CD4-positive, alpha-beta memory T cell (primary cell): ENCODE results near the gene CLDN11. TPM values are rescaled to one million over a fixed set of nuclear protein-coding genes. Genes with fewer than 3 reads are reported as not detected.

Experiments used
- CTCF ChIA-PET: fragments of 350-600 bp; sonication (Branson Sonifier 250); formaldehyde crosslinking; loops from one replicate; lab custom pipeline; 2021; ENCODE audit warnings: inconsistent platforms; ENCODE audit not compliant: partially characterized antibody; lab: Charles Lee
- POLR2A ChIA-PET: fragments of 350-600 bp; sonication (Branson Sonifier 250); formaldehyde crosslinking; loops from one replicate; lab custom pipeline; 2021; ENCODE audit not compliant: partially characterized antibody; lab: Charles Lee
- DNase-seq, 5 donors: peaks; one replicate each; pipeline versions ENCODE4 v3.0.0 to v3.0.0-alpha.2; 2020 to 2022; ENCODE audit warnings: mixed read lengths in 1 of 5
- H3K27ac ChIP-seq: one replicate; pipeline ENCODE4 v1.7.0; 2013; ENCODE audit warnings: low read depth, low read length
- H3K27me3 ChIP-seq: 2 replicates; pipeline ENCODE4 v1.7.0; 2013; ENCODE audit warnings: mild to moderate bottlenecking, low read length, moderate library complexity; ENCODE audit not compliant: insufficient read depth
- H3K36me3 ChIP-seq: 2 replicates; pipeline ENCODE4 v1.7.0; 2013; ENCODE audit warnings: mild to moderate bottlenecking, low read length, moderate library complexity; ENCODE audit not compliant: insufficient read depth
- H3K4me1 ChIP-seq: 2 replicates; pipeline ENCODE4 v1.7.0; 2013; ENCODE audit warnings: mild to moderate bottlenecking, low read length, moderate library complexity; ENCODE audit not compliant: insufficient read depth
- H3K4me3 ChIP-seq, 2 donors: one replicate each; pipeline ENCODE4 v1.7.0; 2013; ENCODE audit warnings: low read length in 2 of 2, mild to moderate bottlenecking in 1 of 2
- H3K9me3 ChIP-seq, 2 donors: one replicate each; pipeline ENCODE4 v1.7.0; 2013; ENCODE audit warnings: low read length in 2 of 2, control low read depth in 1 of 2; ENCODE audit not compliant: control insufficient read depth in 1 of 2
- H3K27ac Mint-ChIP-seq, 7 donors: one replicate each; pipeline ENCODE4 v1.8.0; 2020 to 2021; ENCODE audit warnings: mixed read lengths in 7 of 7, mild to moderate bottlenecking in 6 of 7, inconsistent platforms in 3 of 7, moderate library complexity in 3 of 7
- H3K27me3 Mint-ChIP-seq, 2 donors: one replicate each; pipeline ENCODE4 v1.8.0; 2020 to 2021; ENCODE audit warnings: mixed read lengths in 2 of 2
- H3K36me3 Mint-ChIP-seq, 2 donors: one replicate each; pipeline ENCODE4 v1.8.0; 2020 to 2021; ENCODE audit warnings: mixed read lengths in 2 of 2, inconsistent platforms in 1 of 2, mild to moderate bottlenecking in 1 of 2
- H3K4me1 Mint-ChIP-seq, 4 donors: one replicate each; pipeline ENCODE4 v1.8.0; 2020 to 2021; ENCODE audit warnings: mixed read lengths in 4 of 4, mild to moderate bottlenecking in 1 of 4
- H3K4me3 Mint-ChIP-seq, 8 donors: one replicate each; pipeline ENCODE4 v1.8.0; 2020 to 2021; ENCODE audit warnings: mixed read lengths in 8 of 8, mild to moderate bottlenecking in 7 of 8, moderate library complexity in 6 of 8, inconsistent platforms in 3 of 8
- H3K9me3 Mint-ChIP-seq, 8 donors: one replicate each; pipeline ENCODE4 v1.8.0; 2020 to 2021; ENCODE audit warnings: mixed read lengths in 8 of 8, mild to moderate bottlenecking in 5 of 8, inconsistent platforms in 3 of 8, moderate library complexity in 1 of 8
- intact Hi-C: fragments of 100-400 bp; cut with micrococcal nuclease; formaldehyde crosslinking; loops from one replicate; pipeline ENCODE4 v1.15.1; 2023
- polyA plus RNA-seq, 2 donors: library from polyadenylated mRNA; unstranded; fragments of 300-500 nt; fragmentation: Illumina TruSeq; gene quantifications; one replicate each; pipeline ENCODE4 v1.2.3, GENCODE V29; 2021
- total RNA-seq, 2 experiments: library from RNA; stranded (reverse); gene quantifications; one replicate each; pipeline ENCODE4 v1.2.3, GENCODE V29; 2021

CLDN11 gene
- total and polyA plus RNA-seq, 4 experiments from 2014 or later: 0.32 to 0.33 TPM; not detected in 2

DNA sequence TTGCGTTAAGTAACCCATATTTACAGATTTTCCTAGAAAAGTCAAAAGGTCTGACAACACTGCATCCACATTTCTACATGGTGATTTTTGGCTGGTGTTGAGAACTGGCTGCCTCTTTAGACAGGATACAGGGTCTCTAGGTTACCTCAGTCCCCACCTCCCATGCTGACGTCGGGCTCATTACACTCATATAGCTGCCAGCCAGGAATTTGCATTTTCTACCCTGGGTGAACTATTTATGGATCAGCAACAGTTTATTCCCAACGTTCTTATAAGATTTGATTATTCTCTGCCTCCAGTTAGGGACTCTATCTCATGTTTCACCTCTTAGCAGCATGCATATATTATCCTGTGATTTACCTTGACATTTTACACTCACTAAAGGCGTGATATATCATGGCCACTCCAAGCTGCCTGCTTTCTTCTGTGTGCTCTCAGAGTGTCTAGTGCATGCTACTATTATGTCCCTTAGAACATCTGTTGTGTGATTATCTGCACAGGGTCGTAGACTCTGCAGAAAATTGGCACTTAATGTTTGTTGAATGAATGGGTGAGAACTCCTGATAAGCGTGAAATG is 49.0 kb downstream of the CLDN11 start:
- no peaks in the 10 kb centered on the region for H3K9me3 ChIP-seq
- no peaks in the 10 kb centered on the region for H3K9me3 Mint-ChIP-seq
- no peaks in the 10 kb centered on the region for H3K36me3 Mint-ChIP-seq
- no peak for DNase-seq
- no peak overlapping the region for H3K27ac ChIP-seq
- no peaks in the 10 kb centered on the region for H3K4me1 ChIP-seq
- H3K27me3 Mint-ChIP-seq: peaks cover 13 to 15% of the 10 kb centered on the region in 2 donors
- no peaks in the 10 kb centered on the region for H3K36me3 ChIP-seq
- ChIA-PET POLR2A (no interaction called here), CTCF (no interaction called here)
- H3K4me1 Mint-ChIP-seq: no peaks in the 10 kb centered on the region
- no peak overlapping the region for H3K27ac Mint-ChIP-seq
- H3K27me3 ChIP-seq: peaks cover 5% of the 10 kb centered on the region
- no peak overlapping the region for H3K4me3 ChIP-seq
- H3K4me3 Mint-ChIP-seq: no peak overlapping the region
- intact Hi-C loops: no loop called here

DNA sequence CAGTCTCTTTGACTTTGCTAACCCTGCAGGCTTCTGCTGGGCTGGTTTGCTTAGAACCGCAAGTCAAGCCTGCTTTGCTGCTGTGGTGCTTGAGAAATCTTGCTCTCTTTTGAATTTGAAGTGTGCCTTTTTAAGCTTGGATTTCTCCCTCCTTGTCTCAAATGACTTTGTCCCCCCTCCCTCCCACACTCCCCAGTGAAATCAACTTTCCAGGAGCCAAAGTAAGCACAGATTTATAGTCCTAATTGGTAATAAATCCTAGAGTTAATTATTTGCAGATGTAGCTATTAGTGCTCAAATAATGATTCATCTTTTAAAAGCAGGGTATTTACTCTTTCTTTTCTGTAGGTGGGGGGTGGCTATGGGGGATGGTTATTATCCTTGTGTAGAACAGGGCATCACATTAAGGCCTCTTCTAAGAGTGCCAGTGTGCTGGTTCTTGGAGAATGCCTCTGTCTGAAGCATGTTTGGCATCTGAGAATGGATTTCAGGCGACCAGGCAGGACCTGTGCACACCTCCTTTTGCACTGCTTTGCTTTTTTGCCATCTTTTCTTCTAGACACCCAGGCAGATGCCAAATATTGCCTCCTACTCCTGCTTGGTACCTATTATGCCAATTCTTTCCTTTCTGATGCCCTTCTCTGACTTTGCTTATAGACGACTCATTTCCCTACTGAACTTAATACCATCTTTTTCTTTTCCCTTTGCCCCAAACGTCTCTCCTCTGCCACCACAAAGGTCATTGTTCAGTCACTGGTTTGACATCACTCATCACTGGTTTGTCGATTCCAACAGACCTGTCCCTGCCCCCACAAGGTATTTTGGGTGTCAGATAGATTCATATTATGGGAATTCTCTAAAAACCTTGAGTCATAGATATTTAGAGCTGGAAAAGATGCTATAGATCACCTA is 50.7 kb downstream of the CLDN11 start:
- Histone ChIP-seq H3K4me1 (no peaks in the 10 kb centered on the region), H3K4me3 (no peak overlapping the region), H3K27me3 (no peaks in the 10 kb centered on the region), H3K36me3 (no peaks in the 10 kb centered on the region), H3K9me3 (no peaks in the 10 kb centered on the region), H3K27ac (no peak overlapping the region)
- H3K9me3 Mint-ChIP-seq: no peaks in the 10 kb centered on the region
- no peak overlapping the region for H3K27ac Mint-ChIP-seq
- CTCF ChIA-PET: no interaction called here
- no peaks in the 10 kb centered on the region for H3K4me1 Mint-ChIP-seq
- H3K27me3 Mint-ChIP-seq: peaks cover 11 to 17% of the 10 kb centered on the region in 2 donors
- DNase-seq: no peak
- intact Hi-C loops: no loop called here
- H3K4me3 Mint-ChIP-seq: no peak overlapping the region
- POLR2A ChIA-PET: no interaction called here
- H3K36me3 Mint-ChIP-seq: no peaks in the 10 kb centered on the region

DNA sequence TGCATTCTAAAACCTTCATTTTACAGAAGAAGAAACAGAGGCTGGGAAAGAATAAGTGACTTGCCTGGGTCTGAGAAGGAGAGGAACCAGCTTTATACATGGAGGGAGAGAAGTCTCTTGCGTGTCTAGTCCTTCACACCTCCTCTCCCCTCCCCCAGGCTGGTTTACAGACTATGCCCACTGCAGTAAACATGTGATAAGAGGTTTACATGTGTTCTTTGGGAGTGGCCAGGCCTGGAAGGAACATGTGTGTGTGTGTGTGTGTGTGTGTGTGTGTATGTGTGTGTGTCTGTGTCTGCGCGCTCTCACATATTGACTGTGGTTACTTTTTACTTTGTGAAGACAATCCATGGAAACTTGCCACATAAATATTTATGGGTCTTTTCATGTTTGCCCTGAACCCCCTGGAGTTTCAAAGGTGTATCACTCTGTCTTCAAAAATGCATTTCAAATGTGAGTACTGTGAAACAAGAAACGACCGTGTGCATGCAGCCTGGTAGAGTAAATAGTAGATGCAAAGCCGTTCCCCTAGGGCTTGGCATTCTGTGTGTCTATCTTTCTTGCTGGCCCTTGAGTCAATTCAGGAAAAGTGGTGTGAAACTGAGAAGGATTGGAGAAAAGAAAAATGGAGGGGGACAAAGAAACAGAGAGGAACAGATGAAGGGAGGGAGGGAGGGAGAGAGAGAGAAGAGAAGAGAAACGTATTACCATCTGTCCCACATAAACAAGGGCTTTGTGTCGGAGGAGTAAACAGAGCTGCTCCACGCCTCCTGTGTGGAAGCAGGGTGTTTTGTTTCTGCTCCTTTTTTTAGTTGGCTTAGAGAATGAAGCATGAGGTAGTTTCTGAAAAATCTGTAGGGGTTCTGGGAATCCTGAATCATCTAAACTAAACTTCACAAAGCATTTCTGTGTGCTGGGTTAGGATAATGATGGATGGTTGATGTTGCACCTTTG is 51.7 kb downstream of the CLDN11 start:
- H3K27ac ChIP-seq: no peak overlapping the region
- Mint-ChIP-seq H3K27ac (no peak overlapping the region), H3K36me3 (no peaks in the 10 kb centered on the region), H3K4me3 (no peak overlapping the region), H3K27me3 (peaks cover 15 to 19% of the 10 kb centered on the region in 2 donors), H3K4me1 (no peaks in the 10 kb centered on the region), H3K9me3 (no peaks in the 10 kb centered on the region)
- H3K4me1 ChIP-seq: no peaks in the 10 kb centered on the region
- ChIA-PET CTCF (no interaction called here), POLR2A (no interaction called here)
- H3K27me3 ChIP-seq: no peaks in the 10 kb centered on the region
- no peak overlapping the region for H3K4me3 ChIP-seq
- no peak for DNase-seq
- no peaks in the 10 kb centered on the region for H3K9me3 ChIP-seq
- intact Hi-C loops: no loop called here
- H3K36me3 ChIP-seq: no peaks in the 10 kb centered on the region

DNA sequence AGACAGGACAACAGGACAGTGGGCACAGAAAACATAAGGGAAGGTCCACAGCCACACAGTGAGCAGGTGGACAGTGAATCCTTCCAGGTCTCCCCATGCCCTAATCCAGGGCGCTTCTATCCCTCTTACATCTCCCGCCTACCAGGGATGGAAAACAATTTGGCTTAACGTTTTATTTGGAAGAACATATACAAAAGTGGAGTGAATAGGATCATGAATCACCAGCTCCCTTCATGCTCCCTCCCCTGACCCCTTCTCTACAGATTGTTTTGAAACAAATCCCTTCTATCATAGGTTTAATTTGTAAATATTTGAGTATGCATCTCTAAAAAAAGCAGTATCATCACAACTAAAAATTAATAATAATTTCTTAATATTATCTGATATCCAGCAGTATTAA is 52.5 kb downstream of the CLDN11 start:
- POLR2A ChIA-PET: no interaction called here
- Histone ChIP-seq H3K27me3 (no peaks in the 10 kb centered on the region), H3K9me3 (no peaks in the 10 kb centered on the region), H3K36me3 (no peaks in the 10 kb centered on the region), H3K4me1 (no peaks in the 10 kb centered on the region), H3K4me3 (no peak overlapping the region), H3K27ac (no peak overlapping the region)
- H3K36me3 Mint-ChIP-seq: no peaks in the 10 kb centered on the region
- no peak overlapping the region for H3K4me3 Mint-ChIP-seq
- no peak overlapping the region for H3K27ac Mint-ChIP-seq
- CTCF ChIA-PET: no interaction called here
- H3K4me1 Mint-ChIP-seq: no peaks in the 10 kb centered on the region
- H3K9me3 Mint-ChIP-seq: no peaks in the 10 kb centered on the region
- H3K27me3 Mint-ChIP-seq: peaks cover 18 to 19% of the 10 kb centered on the region in 2 donors
- intact Hi-C loops: no loop called here
- no peak for DNase-seq

DNA sequence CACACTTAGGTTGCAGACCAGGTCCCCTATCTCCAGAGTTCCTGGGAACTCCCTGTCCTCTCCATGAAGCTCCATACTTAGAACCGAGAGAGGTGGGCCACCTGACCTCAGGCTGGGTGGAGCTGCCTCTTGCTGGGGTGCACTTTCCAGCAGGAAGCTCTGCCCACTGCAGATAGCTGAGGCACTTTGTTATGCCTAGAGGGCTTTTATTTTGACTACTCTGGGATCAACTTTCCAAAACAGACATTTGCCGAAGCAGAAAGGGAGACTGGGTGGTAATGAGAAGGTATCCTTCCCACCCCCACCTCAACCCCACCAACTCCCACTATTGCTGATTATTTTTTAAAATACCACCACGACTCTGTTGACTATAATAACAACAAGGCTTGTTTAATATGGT is 54.7 kb downstream of the CLDN11 start:
- intact Hi-C loops: no loop called here
- H3K4me1 Mint-ChIP-seq: no peaks in the 10 kb centered on the region
- no peaks in the 10 kb centered on the region for H3K36me3 Mint-ChIP-seq
- Histone ChIP-seq H3K27ac (no peak overlapping the region), H3K36me3 (no peaks in the 10 kb centered on the region), H3K4me3 (no peak overlapping the region), H3K27me3 (no peaks in the 10 kb centered on the region), H3K4me1 (no peaks in the 10 kb centered on the region), H3K9me3 (no peaks in the 10 kb centered on the region)
- ChIA-PET CTCF (no interaction called here), POLR2A (no interaction called here)
- H3K27me3 Mint-ChIP-seq: peaks cover 18 to 22% of the 10 kb centered on the region in 2 donors
- H3K4me3 Mint-ChIP-seq: no peak overlapping the region
- H3K9me3 Mint-ChIP-seq: no peaks in the 10 kb centered on the region
- DNase-seq: no peak
- H3K27ac Mint-ChIP-seq: no peak overlapping the region

DNA sequence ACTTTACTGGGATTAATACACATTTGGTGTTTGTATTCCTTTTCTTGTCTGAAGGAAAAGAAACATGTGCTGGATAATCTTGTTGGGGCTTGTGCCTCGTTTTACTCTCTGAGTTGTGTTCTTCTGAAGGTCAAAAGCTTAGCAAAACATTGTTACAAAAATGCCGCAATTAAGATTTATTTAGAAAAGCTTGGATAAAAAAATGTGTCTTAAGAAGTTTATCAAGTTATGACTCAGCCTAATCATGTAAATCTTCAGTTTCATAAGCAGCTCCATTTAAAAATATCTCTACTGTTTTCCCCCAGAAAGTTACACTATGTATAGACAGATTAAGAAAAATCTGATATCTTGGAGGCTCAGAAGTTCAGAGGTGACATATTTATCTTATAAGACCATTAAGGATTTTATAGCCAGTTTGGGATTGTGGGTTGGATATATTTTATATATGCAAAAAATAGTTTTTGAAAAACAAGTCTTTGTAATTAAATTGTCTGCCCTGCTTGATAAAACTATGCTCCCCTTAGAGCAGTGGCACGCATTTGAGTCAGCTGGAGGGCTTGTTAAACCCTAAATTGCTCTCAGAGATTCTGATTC is 56.5 kb downstream of the CLDN11 start:
- H3K9me3 ChIP-seq: no peaks in the 10 kb centered on the region

More for the DNA sequence above, 56.5 kb downstream of the CLDN11 start:
- Histone ChIP-seq H3K27me3 (no peaks in the 10 kb centered on the region), H3K27ac (no peak overlapping the region), H3K36me3 (no peaks in the 10 kb centered on the region), H3K4me3 (no peak overlapping the region), H3K4me1 (no peaks in the 10 kb centered on the region)
- Mint-ChIP-seq H3K36me3 (no peaks in the 10 kb centered on the region), H3K9me3 (no peaks in the 10 kb centered on the region), H3K4me1 (no peaks in the 10 kb centered on the region), H3K4me3 (no peak overlapping the region), H3K27me3 (peaks cover 16 to 25% of the 10 kb centered on the region in 2 donors), H3K27ac (no peak overlapping the region)
- intact Hi-C loops: no loop called here
- ChIA-PET POLR2A (no interaction called here), CTCF (interaction anchor here (1.3 kb wide), 1 partner anchor 38 kb away, joined by 3 read pairs; no protein-coding TSS in a partner anchor)
- no peak for DNase-seq
